Measurements from ENCODE around the gene GRIK4.
"Not testable (repeated sequence)": the region's sequence is repeated elsewhere in the genome, so short reads cannot be mapped to it uniquely, and the experiment has no call there.

Gene GRIK4

GRCh38 chr11:120608760-120609211 is 97.2 kb downstream of the GRIK4 start:
- no peak for DNase-seq

- DNase-seq: no peak
These were observed 98.6 kb downstream of the GRIK4 start for GRCh38 chr11:120610111-120610510.

- no peak for DNase-seq
These were observed 100.0 kb downstream of the GRIK4 start for GRCh38 chr11:120611581-120611980.

GRCh38 chr11:120612513-120613263 is 101.1 kb downstream of the GRIK4 start:
- DNase-seq: no peak

- no peak for DNase-seq
These were observed 102.0 kb downstream of the GRIK4 start for GRCh38 chr11:120613264-120614226.

GRCh38 chr11:120615391-120615790 is 103.8 kb downstream of the GRIK4 start:
- DNase-seq: no peak

- DNase-seq: no peak
These were observed 106.9 kb downstream of the GRIK4 start for GRCh38 chr11:120618399-120618798.

GRCh38 chr11:120622189-120622875 is 110.8 kb downstream of the GRIK4 start:
- DNase-seq: no peak

- DNase-seq: not testable (repeated sequence)
These were observed 113.4 kb downstream of the GRIK4 start for GRCh38 chr11:120624992-120625391.

GRCh38 chr11:120625565-120625964 is 114.0 kb downstream of the GRIK4 start:
- DNase-seq: no peak

GRCh38 chr11:120626791-120627190 is 115.2 kb downstream of the GRIK4 start:
- DNase-seq: no peak

- DNase-seq: no peak
These were observed 116.0 kb downstream of the GRIK4 start for GRCh38 chr11:120627327-120628163.

- DNase-seq: no peak
These were observed 118.0 kb downstream of the GRIK4 start for GRCh38 chr11:120629407-120630080.

GRCh38 chr11:120630122-120630521 is 118.6 kb downstream of the GRIK4 start:
- DNase-seq: no peak

GRCh38 chr11:120632579-120632978 is 121.0 kb downstream of the GRIK4 start:
- no peak for DNase-seq

- no peak for DNase-seq
These were observed 122.3 kb downstream of the GRIK4 start for GRCh38 chr11:120633616-120634393.

- no peak for DNase-seq
These were observed 123.2 kb downstream of the GRIK4 start for GRCh38 chr11:120634706-120635105.

- no peak for DNase-seq
These were observed 123.7 kb downstream of the GRIK4 start for GRCh38 chr11:120635136-120635810.

- DNase-seq: no peak
These were observed 125.6 kb downstream of the GRIK4 start for GRCh38 chr11:120637131-120637530.
